EL (cell line): ENCODE data around the gene SPG7.
"Not testable (repeated sequence)": the region's sequence is repeated elsewhere in the genome, so short reads cannot be mapped to it uniquely, and the experiment has no call there.

ENCODE experiments used
- DNase-seq: peaks from one replicate; pipeline ENCODE4 v3.0.0-alpha.2; 2016

SPG7 gene

GRCh38 chr16:89581861-89582563 lies 73.8 kb downstream of the SPG7 start:
- DNase-seq, result peak; percentile 64

- no peak for DNase-seq
These were observed 74.5 kb downstream of the SPG7 start for GRCh38 chr16:89582614-89583196.

GRCh38 chr16:89583197-89583894 lies 75.1 kb downstream of the SPG7 start:
- no peak for DNase-seq

- no peak for DNase-seq
These were observed 75.9 kb downstream of the SPG7 start for GRCh38 chr16:89583895-89584644.

- no peak for DNase-seq
These were observed 76.8 kb downstream of the SPG7 start for GRCh38 chr16:89584768-89585549.

- no peak for DNase-seq
These were observed 78.0 kb downstream of the SPG7 start for GRCh38 chr16:89586218-89586617.

- DNase-seq, result no peak
These were observed 78.7 kb downstream of the SPG7 start for GRCh38 chr16:89586853-89587252.

GRCh38 chr16:89587676-89588075 lies 79.5 kb downstream of the SPG7 start:
- not testable (repeated sequence) for DNase-seq

- no peak for DNase-seq
These were observed 80.4 kb downstream of the SPG7 start for GRCh38 chr16:89588413-89589109.

- no peak for DNase-seq
These were observed 81.2 kb downstream of the SPG7 start for GRCh38 chr16:89589241-89589926.

GRCh38 chr16:89593841-89594240 lies 85.6 kb downstream of the SPG7 start:
- no peak for DNase-seq

GRCh38 chr16:89595330-89596060 lies 87.3 kb downstream of the SPG7 start:
- DNase-seq, result no peak

- DNase-seq, result no peak
These were observed 88.0 kb downstream of the SPG7 start for GRCh38 chr16:89596061-89596689.

GRCh38 chr16:89596957-89597649 lies 88.9 kb downstream of the SPG7 start:
- no peak for DNase-seq

GRCh38 chr16:89598199-89598598 lies 90.0 kb downstream of the SPG7 start:
- DNase-seq, result peak; percentile 46

- DNase-seq, result peak; percentile 52
These were observed 91.3 kb downstream of the SPG7 start for GRCh38 chr16:89599451-89599858.

- DNase-seq, result no peak
These were observed 91.7 kb downstream of the SPG7 start for GRCh38 chr16:89599902-89600301.

- no peak for DNase-seq
These were observed 92.2 kb downstream of the SPG7 start for GRCh38 chr16:89600427-89600826.

GRCh38 chr16:89600956-89601355 lies 92.8 kb downstream of the SPG7 start:
- no peak for DNase-seq

GRCh38 chr16:89601906-89602272 lies 93.7 kb downstream of the SPG7 start:
- no peak for DNase-seq
